ENCODE measurements around the gene MYL9.
A peak's percentile ranks its signal among the peaks of the same experiment; 100 is the strongest.

GRCh38 chr20:36571564-36572504 is 30.5 kb downstream of the MYL9 start:
- 0 out of 4 replicates have a peak, but pooled peaks of 1 of the 2 experiments have one; percentile 8 for TF ChIP-seq CTCF (conservative IDR thresholded peaks at IDR 0.05; ENCODE audit: low read depth in 2 of 2)
- no peak for TF ChIP-seq EZH2phosphoT487 (IDR thresholded peaks at IDR 0.05; ENCODE audit: unreplicated experiment)

Measured in GM23338 (cell line).